NB4 (cell line): ENCODE measurements around the gene DDRGK1.

ENCODE experiments used
- POLR2A ChIP-seq: IDR thresholded peaks from 2 replicates; pipeline ENCODE4 v1.6.1; 2011; ENCODE audit warnings: mild to moderate bottlenecking; ENCODE audit not compliant: insufficient read length; ENCODE audit errors: extremely low read depth
- TF ChIP-seq, protein P1 (sequence below): IDR thresholded peaks from one replicate; pipeline ENCODE4 v1.5.1; 2012; ENCODE audit warnings: low read depth, low read length
- TF ChIP-seq, protein P2 (sequence below): IDR thresholded peaks from 2 replicates; pipeline ENCODE4 v1.6.1; 2011; ENCODE audit warnings: low read depth, low read length

DNA sequence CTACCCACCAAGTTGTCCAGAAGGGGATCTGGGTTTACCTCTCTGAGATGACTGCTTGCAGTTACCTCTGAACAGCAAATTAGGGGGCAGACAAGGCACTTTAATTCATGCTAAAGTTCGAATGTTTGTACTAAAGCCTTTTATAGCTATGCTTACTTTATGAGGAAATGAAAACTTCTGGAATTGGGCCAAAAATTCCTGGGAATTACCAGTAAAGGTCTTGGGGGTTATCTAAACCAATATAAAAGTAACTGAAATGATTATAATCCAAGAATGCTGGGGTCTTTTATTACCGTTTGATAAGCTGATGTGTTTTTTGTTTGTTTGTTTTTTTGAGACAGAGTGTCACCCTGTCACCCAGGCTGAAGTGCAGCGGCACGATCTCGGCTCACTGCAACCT is 23.2 kb downstream of the DDRGK1 start:
- TF ChIP-seq, protein P1, sequence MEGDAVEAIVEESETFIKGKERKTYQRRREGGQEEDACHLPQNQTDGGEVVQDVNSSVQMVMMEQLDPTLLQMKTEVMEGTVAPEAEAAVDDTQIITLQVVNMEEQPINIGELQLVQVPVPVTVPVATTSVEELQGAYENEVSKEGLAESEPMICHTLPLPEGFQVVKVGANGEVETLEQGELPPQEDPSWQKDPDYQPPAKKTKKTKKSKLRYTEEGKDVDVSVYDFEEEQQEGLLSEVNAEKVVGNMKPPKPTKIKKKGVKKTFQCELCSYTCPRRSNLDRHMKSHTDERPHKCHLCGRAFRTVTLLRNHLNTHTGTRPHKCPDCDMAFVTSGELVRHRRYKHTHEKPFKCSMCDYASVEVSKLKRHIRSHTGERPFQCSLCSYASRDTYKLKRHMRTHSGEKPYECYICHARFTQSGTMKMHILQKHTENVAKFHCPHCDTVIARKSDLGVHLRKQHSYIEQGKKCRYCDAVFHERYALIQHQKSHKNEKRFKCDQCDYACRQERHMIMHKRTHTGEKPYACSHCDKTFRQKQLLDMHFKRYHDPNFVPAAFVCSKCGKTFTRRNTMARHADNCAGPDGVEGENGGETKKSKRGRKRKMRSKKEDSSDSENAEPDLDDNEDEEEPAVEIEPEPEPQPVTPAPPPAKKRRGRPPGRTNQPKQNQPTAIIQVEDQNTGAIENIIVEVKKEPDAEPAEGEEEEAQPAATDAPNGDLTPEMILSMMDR = no peak
- TF ChIP-seq POLR2A = no peak
- TF ChIP-seq, protein P2, sequence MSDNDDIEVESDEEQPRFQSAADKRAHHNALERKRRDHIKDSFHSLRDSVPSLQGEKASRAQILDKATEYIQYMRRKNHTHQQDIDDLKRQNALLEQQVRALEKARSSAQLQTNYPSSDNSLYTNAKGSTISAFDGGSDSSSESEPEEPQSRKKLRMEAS = no peak
